HG03571 (cell line): Measurements from ENCODE around the gene CD3G.

Experiments
- ATAC-seq: cut with Tn5 transposase; IDR thresholded peaks from one replicate; pipeline ENCODE4 v1.9.1; 2021; ENCODE audit not compliant: unreplicated experiment

Gene CD3G

DNA sequence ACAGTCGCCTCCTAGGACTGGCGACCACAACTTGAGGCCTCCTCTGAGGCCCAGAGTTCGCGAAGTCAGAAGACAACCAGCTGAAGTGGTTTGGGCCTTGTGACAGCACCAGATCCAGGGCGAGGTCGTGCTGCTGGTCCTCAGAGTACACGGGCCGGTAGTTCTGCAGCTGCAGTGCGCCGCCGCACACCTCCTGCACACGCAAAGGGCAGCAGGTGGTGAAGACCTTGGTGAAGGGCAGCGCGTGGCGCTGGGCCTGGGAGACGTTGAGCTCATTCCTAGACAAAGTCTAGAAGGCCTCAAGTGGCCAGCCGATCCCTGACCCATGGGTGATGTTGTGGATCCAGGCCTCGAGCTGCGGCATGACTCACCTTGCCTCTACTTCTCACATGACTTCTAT, 21.4 kb upstream of the CD3G start:
- no peak for ATAC-seq

- no peak for ATAC-seq
Measured at GRCh38 chr11:118325283-118325682, 18.9 kb upstream of the CD3G start.

DNA sequence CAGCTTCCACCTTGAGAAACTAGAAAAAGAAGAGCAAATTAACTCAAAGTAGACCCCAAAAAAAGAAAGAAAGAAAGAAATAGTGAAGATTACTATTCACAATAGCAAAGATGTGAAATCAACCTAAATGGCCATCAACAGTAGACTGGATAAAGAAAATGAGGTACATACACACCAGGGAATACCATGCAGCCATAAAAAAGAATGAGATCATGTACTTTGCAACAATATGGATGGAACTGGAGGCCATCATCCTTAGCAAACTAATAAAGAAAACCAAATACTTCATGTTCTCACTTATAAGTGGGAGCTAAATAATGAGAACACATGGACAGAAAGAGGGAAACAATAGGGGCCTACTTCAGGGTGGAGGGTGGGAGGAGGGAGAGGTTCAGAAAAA, 15.4 kb upstream of the CD3G start:
- no peak for ATAC-seq

- no peak for ATAC-seq
Measured at GRCh38 chr11:118334745-118335144, 9.4 kb upstream of the CD3G start.

DNA sequence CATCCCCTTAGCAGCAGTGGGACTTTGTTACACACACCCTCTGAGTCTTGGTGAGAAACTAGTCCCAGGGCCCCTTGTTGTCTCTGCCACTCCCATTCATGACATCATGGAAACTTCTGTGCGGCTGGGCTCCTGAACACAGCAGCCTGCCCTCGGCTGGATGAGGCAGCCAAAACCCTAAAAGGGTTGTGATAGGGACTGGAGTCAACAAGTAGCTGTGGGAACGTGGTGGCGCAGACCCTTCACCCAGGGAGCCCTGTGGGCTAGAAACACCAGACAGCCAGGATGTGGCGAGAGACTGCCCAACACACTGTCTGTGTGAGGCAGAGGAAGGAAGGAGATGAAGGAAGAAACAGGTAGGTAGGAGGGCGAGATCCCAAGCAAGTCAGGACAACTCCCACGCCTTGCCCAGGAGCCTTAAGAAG, 5.5 kb upstream of the CD3G start:
- no peak for ATAC-seq

GRCh38 chr11:118339281-118339961, 4.7 kb upstream of the CD3G start:
- no peak for ATAC-seq

- no peak for ATAC-seq
Measured at GRCh38 chr11:118340449-118340848, 3.7 kb upstream of the CD3G start.

- ATAC-seq: no peak
Measured at GRCh38 chr11:118341261-118341660, 2.9 kb upstream of the CD3G start.

GRCh38 chr11:118341815-118342489, 2.2 kb upstream of the CD3G start:
- no peak for ATAC-seq

DNA sequence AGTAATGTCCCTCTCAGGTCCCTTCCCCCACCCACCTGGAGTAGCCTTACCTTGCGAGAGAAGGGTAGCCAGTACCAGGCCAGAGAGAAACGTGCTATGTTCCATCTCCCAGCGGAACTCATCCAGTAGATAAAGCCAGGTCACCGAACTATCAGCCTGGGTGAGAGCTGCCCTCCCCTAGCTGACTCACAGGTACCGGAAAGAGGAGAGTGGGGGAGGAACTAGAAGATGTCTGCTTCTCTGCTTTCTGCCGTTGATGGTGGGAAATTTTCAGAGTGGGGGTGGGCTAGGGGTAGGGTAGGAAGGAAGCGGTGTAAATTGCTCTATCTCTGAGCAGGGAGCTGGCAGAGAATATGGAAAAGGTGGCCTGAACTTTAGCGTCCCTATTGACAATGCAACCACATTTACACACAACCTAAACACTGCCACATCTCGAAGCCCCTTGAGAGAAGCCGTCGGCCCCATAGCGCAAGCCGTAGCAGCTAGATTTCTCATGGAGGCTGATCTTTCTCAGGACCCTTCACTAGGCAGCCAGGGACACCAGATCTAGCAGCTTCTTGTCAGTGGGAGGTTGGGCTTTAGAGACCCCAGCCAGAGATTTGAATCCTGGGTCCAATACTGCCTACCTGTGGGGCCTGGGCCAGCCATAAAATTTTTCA, 1.5 kb upstream of the CD3G start, which contains the start of gene CD3D:
Gene CD3D, minus strand, starts transcription at position 203 of the 659 bp plus-strand sequence. Its CDS starts 98 bp downstream, at position 105.
- ATAC-seq: no peak

GRCh38 chr11:118343248-118343647, 896 bp upstream of the CD3G start:
- ATAC-seq: no peak

GRCh38 chr11:118349475-118349874, 5.3 kb downstream of the CD3G start:
- no peak for ATAC-seq

GRCh38 chr11:118353084-118353710, 9.1 kb downstream of the CD3G start:
- no peak for ATAC-seq

DNA sequence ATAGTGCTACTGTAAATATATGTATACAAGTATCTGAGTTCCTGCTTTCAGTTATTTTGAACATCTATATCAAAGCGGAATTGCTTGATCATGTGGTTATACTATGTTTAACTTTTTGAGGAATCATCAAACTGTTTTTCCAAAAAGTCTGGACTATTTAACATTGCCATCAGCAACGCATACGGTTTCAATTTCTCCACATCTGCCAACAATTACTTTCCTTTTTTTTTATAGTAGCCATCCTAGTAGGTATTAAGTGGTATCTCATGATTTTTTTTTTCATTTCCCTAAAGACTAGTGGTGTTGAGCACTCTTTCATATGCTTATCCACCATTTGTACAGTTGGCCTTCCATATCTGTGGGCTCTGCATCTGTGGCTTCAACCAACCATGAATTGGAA, 13.9 kb downstream of the CD3G start:
- no peak for ATAC-seq

DNA sequence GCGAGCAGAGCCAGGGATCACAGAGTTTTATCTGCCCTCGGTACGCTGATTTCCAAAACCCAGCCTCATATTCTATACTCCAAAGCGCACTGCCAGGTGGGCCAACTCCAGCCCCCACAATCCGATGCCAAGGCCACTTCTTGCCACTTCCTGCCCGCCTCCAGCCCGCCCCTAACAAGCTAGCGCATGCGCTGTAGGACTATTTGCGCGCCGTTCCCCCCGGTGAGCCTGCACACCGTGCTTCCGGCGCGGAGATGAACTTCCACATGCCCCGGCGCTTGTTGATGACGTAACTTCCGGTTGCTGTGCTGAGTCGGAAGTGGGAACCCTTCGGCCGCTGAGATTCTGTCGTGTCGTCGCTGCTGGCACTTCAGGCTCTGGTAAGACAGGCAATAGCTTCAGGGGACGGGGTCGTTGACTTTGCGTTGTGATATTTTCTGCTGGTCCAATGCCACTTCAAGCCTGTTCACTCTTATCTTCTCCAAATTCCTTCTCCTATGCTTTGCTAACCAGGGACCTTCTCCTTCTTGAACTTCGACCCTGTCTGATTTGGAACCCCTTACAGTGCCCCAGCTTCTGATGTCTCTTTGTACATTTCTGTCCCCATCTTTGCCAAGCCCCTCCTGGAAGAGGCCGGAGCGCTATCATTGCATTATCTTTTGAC, 15.3 kb downstream of the CD3G start, which contains the start of gene UBE4A:
Gene UBE4A, plus strand, starts transcription at position 306 of the 664 bp plus-strand sequence. CDS start 5,481 bp downstream, outside the sequence.
- ATAC-seq: peak; percentile 68

GRCh38 chr11:118364956-118365615, 20.9 kb downstream of the CD3G start:
- no peak for ATAC-seq

- ATAC-seq: no peak
Measured at GRCh38 chr11:118366287-118366686, 22.1 kb downstream of the CD3G start.

GRCh38 chr11:118370774-118371173, 26.6 kb downstream of the CD3G start:
- ATAC-seq: no peak

DNA sequence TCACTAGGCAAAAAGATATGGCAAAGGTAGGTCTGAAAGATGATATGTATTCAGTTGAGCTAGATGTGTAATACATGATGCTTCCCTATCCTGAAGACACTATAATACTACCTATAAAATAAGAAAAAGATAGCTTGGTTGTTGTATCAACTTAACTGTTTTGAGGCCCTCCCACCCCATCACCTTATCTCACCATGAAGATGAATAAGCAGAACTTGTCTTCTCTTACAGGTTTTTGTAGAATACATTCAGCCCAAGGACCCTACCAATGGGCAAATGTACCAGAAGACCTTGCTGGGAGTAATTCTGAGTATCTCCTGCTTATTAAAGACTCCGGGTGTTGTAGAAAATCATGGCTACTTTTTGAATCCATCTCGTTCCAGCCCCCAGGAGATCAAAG, 29.1 kb downstream of the CD3G start:
- ATAC-seq: no peak

DNA sequence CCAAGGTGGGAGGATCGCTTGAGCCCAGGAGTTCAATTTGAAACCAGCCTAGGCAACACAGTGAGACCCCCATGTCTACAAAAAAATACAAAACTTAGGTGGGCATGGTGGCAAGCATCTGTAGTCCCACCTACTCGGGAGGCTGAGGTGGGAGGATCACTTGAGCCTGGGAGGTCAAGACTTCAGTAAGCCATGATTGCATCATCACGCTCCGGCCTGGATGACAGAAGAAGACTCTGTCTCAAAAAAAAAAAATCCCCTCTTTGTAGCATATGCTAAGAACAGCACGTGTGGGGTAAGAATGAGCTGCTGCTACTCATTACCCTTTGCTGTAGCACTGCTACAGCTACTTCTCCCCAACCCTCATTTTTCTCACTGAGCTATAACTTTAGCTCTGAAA, 29.7 kb downstream of the CD3G start:
- ATAC-seq: no peak
